HT-29 (cell line): ENCODE data around the gene STK39. TPM values are rescaled to one million over a fixed set of nuclear protein-coding genes. Genes with fewer than 3 reads are reported as not detected.
"Not testable (repeated sequence)": the region's sequence is repeated elsewhere in the genome, so short reads cannot be mapped to it uniquely, and the experiment has no call there.

Experiments used
- DNase-seq: peaks from one replicate; pipeline ENCODE4 v3.0.0-alpha.2; 2015; ENCODE audit warnings: low spot score
- total RNA-seq: library from RNA; depleted of rRNA; stranded (reverse); fragments of >200 nt; shearing (Covaris generic); gene quantifications from 2 replicates; pipeline ENCODE4 v1.2.3, GENCODE V29; 2014

The STK39 gene
- total RNA-seq, 1 experiment from 2014 or later: 37.8 TPM

GRCh38 chr2:168090366-168091135 lies 156.8 kb downstream of the STK39 start:
- no peak for DNase-seq

GRCh38 chr2:168089200-168089599 lies 158.2 kb downstream of the STK39 start:
- DNase-seq: no peak

DNA sequence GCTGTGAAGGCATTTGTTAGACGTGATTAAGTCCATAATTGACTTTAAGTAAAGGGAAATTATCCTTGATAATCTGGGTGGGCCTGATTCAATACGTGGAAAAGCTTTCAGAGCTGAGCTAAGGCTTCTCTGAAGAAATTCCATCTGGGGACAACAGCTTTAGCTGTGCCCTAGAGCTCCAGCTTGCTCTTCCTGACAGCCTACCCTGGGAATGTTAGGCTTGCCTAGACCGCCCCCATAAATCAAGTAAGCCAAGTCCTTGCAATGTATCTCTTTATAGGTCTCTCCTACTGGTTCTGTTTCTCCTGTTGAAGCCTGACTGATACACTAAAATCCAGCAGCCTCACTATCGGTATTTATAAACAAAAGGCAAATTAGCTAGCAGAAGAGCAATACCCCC lies 160.0 kb downstream of the STK39 start:
- no peak for DNase-seq

- no peak for DNase-seq
Measured at GRCh38 chr2:168086851-168087250, 160.5 kb downstream of the STK39 start.

- DNase-seq: no peak
Measured at GRCh38 chr2:168085801-168086361, 161.5 kb downstream of the STK39 start.

DNA sequence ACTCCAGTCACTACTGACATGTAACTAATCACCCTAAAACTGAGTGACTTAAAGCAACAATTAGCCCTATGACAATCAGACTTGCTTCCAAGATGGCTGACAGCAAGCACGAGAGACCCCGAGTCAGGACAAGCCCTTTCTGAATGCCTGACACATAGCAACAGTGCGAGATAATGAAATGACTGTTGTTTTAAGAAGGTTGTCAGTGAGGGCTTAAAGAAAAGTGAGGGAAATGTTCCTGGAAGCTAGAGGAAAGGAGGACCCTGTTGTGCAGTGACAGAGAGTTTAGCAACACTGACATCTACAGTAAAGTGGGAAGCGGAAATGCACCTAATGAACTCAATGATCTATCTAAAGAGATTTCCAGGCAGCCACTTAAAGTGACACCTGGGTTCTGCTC lies 163.1 kb downstream of the STK39 start:
- DNase-seq: no peak

GRCh38 chr2:168081452-168081851 lies 165.9 kb downstream of the STK39 start:
- DNase-seq: not testable (repeated sequence)

DNA sequence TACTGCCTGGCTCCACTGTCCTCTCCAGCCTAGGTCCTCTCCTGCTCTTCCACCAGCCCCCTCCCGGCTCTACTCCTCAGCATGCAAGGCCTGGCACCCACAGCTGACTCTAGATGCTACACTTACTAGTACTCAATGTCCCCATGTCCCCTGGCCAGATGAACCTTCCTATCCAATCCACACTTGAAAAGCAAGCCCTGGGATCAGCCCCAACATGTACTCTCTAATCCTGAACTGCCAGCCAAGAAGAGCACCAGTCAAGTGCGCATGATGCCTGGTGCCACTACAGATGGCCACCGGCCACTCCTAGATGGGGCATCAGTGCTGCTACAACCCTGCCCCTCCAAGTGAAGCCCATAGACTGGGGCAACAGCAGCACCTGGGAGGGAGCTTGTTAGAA lies 168.2 kb downstream of the STK39 start:
- DNase-seq: no peak

- no peak for DNase-seq
Measured at GRCh38 chr2:168076731-168077130, 170.7 kb downstream of the STK39 start.

DNA sequence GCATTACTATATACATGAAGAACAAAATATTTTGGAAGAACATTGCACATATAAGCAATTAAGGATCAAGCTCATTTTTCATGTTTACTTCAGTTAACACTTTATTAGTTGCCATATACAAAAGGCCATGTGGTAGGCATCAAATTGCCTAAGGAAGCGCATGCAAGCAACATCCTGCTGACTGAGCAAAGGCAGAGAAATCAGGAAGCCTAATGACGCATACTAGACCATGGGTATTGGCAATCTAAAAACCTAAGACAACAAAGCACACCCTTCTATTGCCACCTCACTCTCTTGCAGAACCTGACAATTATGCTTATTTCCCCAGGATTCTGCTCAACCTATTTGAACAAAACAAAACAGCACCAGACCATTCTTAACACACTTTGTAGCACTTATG lies 171.9 kb downstream of the STK39 start:
- no peak for DNase-seq

GRCh38 chr2:168072626-168073303 lies 174.6 kb downstream of the STK39 start:
- no peak for DNase-seq

DNA sequence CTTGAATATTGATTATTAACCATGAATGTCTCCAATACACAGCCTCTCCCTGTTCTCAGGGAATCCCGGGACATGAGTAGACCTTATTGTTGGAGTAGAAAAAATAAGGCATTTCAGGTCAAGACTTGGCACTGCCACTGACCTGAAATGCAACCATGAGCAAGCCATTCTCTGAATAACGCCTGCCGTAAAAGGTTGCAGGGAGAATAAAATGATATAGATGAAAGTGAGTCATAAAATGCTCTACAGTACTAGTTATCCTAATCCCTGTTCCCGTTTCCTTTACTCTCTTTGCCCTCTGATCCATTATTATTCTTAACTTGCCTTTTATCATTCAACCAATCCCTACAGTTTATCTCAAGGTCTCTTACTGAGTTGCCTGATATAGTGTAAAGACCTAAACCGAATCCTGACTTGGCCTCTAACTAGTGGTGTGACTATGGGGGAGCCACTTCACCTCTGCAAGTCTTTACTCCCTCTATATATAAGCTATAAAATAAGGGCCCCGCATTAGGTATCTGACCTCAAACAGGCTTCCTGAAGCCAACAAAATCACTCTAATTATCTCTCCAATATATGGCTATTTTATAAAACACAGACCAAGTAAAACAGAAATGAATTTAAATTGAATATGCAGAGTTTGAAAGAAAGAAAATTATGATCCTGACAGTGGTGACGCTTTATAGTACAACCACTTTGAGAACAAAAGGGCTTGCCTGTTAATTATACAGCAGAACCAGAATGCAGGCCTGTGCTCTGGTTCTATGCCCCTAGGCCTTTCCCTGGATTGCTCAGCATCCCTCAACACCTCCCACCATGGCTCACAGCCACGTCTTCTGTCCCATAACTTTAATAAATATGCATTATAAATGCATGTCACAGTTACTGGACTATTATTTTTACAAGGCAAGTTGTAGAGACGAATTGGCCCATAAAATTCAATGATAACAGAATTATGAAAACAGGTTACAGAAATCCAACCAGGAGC lies 183.1 kb downstream of the STK39 start:
- DNase-seq: no peak

DNA sequence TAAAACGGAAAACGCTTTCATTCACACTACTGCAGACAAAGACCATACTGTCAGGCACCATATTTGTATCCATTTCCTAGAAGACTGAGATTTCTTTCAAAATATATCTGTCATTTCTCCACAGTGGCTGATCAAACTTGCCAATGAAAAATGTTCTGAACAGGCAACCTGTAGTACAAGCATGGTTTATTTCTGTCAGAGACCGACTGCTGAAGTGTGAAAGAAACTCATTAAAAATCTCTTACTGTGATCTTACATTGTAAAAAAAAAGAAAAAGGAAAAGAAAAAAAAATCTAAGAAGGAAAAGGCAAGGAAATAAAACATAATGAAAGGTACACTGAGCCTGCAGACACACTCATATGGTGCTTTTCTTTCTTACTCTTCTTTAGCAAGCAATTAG lies 184.5 kb downstream of the STK39 start:
- no peak for DNase-seq

- no peak for DNase-seq
Measured at GRCh38 chr2:168062054-168062453, 185.3 kb downstream of the STK39 start.

DNA sequence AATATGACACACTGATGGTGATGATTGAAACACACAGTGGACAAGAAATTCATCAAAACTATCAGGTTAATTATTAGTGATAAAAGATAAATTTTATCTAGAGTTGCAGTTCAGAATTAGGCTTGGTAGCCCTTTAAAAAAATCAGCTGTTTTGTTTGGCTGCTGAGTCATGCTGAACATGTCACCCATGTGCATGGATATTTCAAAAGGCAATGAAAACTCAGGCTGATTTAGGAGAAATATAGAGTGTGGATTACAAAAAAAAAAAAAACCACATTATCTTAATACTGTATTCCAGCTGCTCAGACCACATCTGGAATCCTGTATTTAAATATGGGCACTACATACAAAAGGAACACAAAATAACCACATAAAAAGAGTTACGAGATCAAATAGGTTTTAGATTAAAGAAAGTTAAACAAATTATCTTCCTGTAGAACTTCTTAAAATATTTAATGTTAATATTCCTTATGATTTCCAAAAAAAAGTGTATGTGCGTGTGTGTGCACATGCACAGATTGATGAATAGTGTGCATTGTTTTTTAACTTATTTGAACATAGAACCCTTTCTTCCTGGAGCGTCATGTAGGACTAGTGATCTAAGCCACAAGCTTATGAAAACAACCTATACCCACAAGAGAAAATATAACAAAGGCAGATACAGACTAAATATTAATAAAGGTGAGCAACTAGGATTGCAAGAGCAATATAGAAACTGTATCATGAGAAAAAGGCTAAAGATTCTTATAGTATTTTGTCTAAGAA lies 186.2 kb downstream of the STK39 start:
- no peak for DNase-seq

GRCh38 chr2:168059758-168060157 lies 187.6 kb downstream of the STK39 start:
- DNase-seq: no peak

DNA sequence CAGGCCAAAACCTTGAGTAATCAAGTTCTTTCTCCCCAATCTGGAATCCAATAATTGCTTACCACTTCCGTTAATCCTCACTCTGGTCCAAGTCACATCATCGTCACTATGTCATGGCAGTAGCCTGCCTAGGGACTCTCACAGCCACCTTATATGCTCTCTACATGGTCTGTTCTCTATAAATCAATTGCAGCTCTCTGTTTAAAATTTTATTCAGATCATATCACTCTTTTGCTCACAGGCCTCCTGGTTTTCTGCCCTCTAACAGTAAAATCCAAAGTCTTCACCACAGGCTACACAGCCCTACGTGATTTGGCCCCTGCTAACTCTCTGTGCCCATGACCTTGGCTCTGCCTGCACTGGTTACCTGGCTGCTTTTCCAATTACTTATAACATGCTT lies 188.7 kb downstream of the STK39 start:
- DNase-seq: no peak

DNA sequence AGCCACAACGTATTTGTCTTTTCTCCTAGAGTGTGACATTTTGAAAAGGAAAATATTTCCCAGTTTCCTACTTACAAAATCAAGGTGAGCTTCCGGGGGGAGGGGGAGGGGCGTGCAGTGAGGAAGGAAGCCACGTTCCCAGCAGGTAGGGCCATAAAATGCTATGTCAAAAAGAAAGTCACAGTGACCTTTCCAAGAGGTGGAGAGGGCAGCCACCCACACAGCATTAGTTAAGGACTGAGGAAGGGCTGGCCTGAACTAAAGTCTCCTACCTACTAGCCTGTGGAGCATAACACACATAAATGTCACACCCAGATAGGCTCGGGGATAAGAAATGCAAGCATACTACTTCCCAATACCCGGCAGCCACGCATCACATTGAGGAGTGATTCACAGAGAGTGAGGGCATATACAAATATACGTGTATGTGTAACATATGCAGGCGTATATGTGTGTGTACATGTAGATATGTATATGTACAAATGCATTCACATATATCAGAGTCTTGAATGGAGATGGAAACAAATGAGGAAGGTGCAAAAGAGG lies 191.1 kb downstream of the STK39 start:
- no peak for DNase-seq

GRCh38 chr2:168054657-168055056 lies 192.7 kb downstream of the STK39 start:
- DNase-seq: no peak

- DNase-seq: no peak
Measured at GRCh38 chr2:168053676-168054075, 193.7 kb downstream of the STK39 start.

- no peak for DNase-seq
Measured at GRCh38 chr2:168052773-168053172, 194.6 kb downstream of the STK39 start.
